GM18951 (cell line): Measurements from ENCODE around the gene NECTIN2.
"Not testable (repeated sequence)": the region's sequence is repeated elsewhere in the genome, so short reads cannot be mapped to it uniquely, and the experiment has no call there.

Experiments
- POLR2A ChIP-seq: IDR thresholded peaks from 4 replicates; pipeline ENCODE4 v1.6.1; 2011; ENCODE audit warnings: mild to moderate bottlenecking; ENCODE audit not compliant: insufficient read length, insufficient read depth; ENCODE audit errors: extremely low read depth
- in situ Hi-C: fragments of 300-500 bp; cut with MboI; formaldehyde crosslinking; loops from one replicate; pipeline ENCODE4 v1.12.0; 2022; ENCODE audit warnings: low sequenced_read_pairs, mixed read lengths, inconsistent platforms; ENCODE audit not compliant: unreplicated experiment

Gene NECTIN2

GRCh38 chr19:44848812-44849447 is 2.8 kb downstream of the NECTIN2 start:
- TF ChIP-seq POLR2A, result no peak
- in situ Hi-C loops, result no loop called here

DNA sequence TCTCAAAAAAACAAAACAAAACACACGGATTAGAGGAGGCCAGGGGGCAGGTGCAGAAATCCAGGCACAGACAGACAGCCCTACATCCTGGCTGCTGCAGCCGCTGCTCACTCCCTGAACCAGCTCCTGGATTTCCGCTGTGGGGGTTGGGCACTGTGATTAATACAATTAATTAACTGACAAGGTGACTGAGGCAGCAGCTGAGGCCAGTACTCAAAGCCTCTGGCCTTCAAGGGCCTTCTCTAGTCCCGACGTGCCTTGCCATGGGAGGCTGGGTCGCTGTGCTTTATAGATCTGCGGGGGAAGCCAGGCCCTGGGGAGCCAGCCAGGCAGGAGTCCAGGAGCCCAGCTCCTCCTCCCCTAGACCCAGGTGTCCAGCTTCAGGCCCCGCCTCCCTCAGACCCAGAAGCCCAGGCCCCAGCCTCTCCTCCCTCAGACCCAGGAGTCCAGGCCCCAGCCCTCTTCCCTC is 4.6 kb downstream of the NECTIN2 start:
- TF ChIP-seq POLR2A, result no peak
- in situ Hi-C loops, result no loop called here

GRCh38 chr19:44851427-44851826 is 5.3 kb downstream of the NECTIN2 start:
- no peak for TF ChIP-seq POLR2A
- in situ Hi-C loops, result no loop called here

GRCh38 chr19:44855606-44856005 is 9.5 kb downstream of the NECTIN2 start:
- in situ Hi-C loops, result no loop called here
- TF ChIP-seq POLR2A, result no peak

DNA sequence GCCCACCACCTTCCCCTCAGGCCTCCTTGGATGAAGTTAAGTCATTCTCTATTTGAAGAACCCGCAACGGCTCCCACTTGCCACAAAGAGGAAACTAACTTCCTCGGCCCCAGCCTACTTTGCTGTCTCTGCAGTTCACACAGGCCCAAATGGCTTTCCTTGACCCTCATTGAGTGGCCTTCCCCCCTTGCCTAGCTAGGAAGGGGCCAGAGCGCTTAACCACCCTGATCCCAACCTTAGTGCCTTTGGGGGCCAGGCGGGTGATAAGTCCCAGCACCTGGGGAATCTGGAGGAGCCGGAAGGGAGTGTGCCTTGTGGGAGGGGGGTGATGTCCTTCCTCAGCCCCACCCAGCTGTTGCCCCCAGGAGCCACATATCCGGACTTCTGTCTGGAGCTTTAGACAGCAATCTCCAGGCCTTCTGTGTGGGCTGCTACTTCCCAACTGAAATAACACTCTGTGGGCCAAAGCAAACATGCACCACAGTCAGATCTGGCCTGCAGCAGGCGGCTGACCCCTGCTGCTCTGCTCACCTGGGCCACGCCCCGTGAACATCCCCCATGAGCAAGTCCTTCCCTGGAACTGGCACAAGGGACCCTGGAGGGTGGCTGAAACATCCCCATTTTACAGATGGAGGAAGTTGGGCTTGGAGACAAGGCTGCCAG is 10.5 kb downstream of the NECTIN2 start:
- in situ Hi-C loops, result no loop called here
- TF ChIP-seq POLR2A, result no peak

DNA sequence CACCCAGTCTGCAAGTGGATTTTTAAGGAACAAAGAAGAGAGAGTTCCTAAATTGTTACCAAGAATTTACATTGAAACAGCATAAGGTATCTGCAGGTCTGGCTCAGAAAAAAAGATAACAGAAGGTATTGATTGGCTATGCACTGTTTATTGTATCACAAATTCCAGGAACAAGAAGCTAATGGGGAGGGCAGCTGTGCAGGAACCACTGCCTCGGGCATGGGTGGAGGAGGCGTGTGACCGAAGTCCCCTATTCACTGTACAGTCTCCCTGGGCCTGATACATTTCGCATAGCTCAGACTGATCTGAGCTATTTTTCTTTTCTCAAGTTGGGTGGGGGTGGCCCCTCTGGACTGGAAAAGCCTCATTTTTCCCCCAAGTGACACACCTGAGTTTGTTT is 11.7 kb downstream of the NECTIN2 start:
- TF ChIP-seq POLR2A, result no peak
- in situ Hi-C loops, result no loop called here

DNA sequence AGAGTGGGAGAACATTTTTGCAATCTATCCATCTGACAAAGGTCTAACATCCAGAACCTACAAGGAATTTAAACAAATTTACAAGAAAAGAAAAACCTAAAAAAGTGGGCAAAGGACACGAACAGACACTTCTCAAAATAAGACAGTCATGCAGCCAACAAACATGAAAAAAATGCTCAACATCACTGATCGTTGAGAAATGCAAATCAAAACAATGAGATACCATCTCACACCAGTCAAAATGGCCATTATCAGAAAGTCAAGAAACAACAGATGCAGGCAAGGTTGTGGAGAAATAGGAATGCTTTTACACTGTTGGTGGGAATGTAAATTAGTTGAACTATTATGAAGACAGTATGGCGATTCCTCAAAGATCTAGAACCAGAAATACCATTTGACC is 15.5 kb downstream of the NECTIN2 start:
- in situ Hi-C loops, result not testable (repeated sequence)

DNA sequence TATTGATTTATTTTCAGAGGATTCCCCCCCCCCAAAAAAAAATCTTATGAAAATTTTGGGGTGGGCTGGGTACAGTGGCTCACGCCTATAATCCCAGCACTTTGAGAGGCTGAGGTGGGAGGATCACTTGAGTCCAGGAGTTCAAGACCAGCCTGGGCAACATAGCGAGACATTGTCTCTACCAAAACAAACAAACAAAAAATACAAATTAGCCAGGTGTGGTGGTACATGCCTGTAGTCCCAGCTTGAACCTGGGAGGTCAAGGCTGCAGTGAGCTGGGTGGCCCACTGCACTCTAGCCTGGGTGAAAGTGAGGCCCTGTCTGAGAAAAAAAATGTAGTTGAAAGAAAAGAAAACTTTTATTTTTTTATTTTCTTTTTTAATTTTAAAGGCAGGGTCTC is 17.9 kb downstream of the NECTIN2 start:
- in situ Hi-C loops, result no loop called here
- TF ChIP-seq POLR2A, result no peak

DNA sequence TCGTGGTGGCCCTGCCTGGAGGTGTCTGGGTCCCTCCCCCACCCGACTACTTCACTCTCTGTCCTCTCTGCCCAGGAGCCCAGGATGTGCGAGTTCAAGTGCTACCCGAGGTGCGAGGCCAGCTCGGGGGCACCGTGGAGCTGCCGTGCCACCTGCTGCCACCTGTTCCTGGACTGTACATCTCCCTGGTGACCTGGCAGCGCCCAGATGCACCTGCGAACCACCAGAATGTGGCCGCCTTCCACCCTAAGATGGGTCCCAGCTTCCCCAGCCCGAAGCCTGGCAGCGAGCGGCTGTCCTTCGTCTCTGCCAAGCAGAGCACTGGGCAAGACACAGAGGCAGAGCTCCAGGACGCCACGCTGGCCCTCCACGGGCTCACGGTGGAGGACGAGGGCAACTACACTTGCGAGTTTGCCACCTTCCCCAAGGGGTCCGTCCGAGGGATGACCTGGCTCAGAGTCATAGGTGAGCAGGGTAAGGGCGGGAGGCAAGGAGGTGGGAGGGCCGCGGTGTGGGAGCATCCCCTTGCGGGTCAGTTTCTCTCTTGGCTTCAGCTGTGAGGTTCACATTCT is 19.2 kb downstream of the NECTIN2 start:
- in situ Hi-C loops, result no loop called here
- TF ChIP-seq POLR2A, result no peak

- in situ Hi-C loops, result no loop called here
These were observed 20.6 kb downstream of the NECTIN2 start for GRCh38 chr19:44866664-44867063.

GRCh38 chr19:44867578-44867977 is 21.5 kb downstream of the NECTIN2 start:
- in situ Hi-C loops, result no loop called here
- TF ChIP-seq POLR2A, result no peak

More at GRCh38 chr19:44866664-44867063, 20.6 kb downstream of the NECTIN2 start:
- TF ChIP-seq POLR2A, result no peak

- in situ Hi-C loops, result no loop called here
- TF ChIP-seq POLR2A, result no peak
These were observed 23.8 kb downstream of the NECTIN2 start for GRCh38 chr19:44869733-44870470.

- TF ChIP-seq POLR2A, result no peak
- in situ Hi-C loops, result no loop called here
These were observed 25.7 kb downstream of the NECTIN2 start for GRCh38 chr19:44871809-44872208.
